Stimulated activated CD4-positive, alpha-beta T cell treated with anti-CD3 and anti-CD28 coated beads, Interleukin-4, amount 100 ng/mL, for 48 hours (primary cell): Measurements from ENCODE around the gene CLNK.

Source experiments
- DNase-seq, 2 donors: peaks; one replicate each; pipeline ENCODE4 v3.0.0-alpha.2; 2020; ENCODE audit warnings: low read depth in 2 of 2

The CLNK gene

DNA sequence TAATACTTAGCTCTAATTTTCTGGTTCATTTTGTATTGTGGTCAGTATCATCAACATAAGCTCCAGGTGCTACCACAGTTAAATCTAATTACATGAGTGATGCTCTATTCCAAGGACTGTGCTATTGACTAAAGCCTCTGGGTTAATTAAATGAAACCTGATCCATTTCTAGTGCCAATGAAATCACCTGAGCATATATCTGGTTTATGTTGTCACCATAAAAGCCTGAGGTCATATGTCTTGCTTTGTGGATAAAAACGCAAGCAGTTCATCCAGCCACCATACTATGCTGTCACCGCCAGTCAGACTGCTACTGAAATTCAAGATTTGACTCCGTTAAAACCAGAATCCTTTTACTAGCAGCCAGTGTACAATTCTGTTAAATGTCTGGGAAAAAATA lies 163.1 kb downstream of the CLNK start:
- no peak for DNase-seq

DNA sequence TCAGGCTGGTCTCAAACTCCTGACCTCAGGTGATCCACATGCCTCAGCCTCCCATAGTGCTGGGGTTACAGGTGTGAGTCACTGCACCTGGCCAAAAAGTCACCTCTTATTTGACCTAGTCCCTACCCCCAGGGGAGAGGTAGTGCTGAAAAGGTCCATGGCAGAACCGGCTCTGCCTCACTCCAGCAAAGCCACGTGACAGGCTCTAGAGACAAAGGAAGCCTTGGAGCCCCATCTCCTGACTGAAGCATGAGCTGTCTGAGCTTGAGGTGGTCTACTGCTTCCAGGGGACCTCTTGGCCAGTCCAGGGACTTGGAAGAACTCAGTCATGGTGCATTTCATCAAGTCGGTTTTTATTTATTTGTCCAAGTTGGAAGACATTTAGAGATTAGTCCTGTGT lies 174.8 kb downstream of the CLNK start:
- DNase-seq, result no peak

DNA sequence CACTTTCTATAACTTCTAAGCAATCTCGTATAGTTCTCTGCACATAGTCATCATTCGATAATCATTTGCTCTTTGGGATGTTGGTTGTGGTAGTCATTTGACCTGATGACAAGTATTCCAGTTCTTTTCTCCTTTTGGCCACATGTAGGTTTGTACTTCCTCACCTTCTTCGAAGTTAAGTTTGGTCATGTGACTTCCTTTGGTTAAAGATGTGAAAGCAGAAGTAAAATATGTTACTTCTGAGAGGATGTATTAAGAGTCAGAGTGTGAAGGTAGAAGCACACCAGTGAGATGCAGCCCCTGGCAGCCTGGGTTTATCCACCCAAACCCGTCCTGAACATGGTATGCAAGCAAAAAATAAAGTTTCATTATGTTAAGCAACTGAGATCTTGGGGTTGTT lies 178.5 kb downstream of the CLNK start:
- DNase-seq, result no peak

DNA sequence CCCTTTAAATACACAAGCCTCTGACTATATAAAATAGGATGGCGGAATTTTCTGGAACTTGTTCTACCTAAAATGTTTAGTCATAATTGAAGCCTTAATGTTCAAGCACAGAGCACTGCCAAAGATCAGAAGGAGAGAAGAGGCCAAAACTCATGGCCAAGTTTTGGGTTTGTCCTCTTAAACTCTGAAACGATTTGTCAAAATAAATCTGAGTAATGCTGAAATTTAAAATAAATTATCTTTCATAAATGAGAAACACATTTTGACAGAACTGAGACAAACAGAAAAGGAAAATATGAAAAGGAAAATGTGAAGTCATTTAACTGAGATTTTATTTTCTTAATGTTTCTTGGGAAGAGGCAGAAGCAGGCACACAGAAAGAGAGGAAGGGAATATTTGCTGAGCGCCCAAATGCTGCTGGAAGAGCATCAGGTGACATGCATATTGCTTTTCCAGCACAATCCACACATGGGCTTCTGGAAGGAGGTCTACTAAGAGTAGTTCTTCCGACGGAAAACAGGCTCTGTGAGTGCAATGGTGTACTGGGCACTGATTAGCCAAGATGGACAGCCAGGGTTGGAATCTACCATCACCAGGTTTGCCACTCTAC lies 179.9 kb downstream of the CLNK start:
- no peak for DNase-seq

DNA sequence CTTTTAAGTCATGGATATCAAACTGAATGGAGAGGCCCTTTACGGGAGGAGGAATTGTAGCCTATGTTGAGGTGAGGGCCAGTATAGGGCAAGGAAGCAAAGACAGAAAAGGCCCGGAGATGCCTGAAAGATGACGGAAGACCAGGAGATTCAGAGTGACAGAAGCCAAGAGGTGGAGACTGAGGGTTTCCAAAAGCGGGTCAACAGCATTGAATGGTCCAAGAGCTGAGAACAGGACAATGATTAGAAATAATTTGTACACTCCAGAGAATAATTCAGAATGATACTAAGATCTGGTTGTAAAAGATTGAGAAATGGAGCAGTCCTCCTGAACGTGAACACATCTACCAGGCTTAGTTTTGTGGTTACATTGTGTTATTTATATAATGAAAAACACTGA lies 181.9 kb downstream of the CLNK start:
- no peak for DNase-seq

DNA sequence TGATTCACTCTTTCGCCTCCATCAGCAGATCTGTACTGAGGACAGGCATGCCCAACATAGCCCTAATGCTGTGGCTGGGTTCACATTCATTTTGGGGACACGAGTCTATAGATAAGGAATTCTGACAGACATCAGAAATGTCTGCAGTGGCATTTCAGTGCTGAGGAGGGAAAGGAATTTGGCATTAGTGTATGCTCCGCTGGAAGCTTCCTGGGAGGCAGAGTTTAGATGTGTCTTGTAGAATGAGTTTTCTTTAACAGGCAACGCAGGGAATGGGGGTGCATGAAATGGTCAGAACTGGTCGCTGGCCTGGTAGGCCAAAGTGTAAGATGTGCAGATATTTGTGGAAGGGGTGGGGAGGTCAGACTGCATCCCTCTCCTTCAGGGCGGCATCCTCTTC lies 183.8 kb downstream of the CLNK start:
- no peak for DNase-seq

DNA sequence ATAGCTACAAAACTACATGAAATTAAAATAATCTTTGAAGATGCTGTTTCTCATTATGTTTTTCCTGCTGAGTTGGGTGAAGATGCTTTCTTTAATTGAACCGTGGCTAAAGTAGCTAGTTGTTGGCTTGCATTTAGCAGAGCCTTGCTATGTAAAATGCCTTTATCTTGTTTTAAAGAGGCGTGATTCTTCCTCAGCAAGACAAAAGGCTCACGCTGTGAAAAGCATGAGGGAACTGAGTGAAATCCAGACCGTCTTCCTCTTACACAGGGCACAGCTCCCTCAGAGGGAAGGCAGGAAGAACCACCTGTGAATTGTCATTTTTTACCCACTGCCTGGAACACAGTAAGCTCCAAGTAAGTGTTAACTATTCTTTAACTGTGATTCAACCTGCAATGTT lies 188.4 kb downstream of the CLNK start:
- DNase-seq, result no peak

DNA sequence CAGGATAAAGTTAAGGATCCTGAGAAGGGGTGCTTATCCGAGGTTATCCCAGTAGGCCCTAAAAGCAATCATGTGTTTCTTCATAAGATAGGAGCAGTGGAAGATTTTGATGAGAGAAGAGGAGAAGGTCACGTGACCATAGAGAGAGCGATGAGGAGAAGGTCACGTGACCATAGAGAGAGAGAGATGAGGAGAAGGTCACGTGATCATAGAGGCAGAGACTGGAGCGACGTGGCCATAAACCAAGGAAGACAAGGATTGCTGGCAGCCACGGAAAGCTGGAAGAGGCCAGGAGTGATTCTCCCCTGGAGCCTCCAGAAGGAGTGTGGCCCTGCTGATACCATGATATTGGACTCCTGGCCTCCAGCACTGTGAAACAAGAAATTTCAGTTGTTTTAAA lies 188.9 kb downstream of the CLNK start:
- no peak for DNase-seq

DNA sequence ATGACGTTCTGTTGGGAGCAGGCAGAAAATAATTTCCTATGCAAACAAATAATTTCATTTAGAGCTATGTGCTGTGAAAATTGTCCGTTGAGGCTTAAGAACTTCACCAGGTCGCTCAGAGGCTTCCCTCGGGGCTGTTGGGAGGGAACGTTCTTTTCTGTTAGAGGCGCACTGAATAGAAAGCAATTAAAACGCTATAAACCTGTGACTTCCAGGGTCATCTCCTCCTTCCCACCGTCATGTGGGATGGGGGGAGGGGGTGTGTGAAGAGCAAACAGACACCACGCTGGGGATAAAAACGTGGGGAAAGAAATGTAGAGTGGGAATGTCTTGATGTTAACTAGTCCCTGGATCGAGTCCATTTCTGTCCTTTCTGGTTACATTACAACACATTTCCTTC lies 192.1 kb downstream of the CLNK start:
- DNase-seq, result no peak

DNA sequence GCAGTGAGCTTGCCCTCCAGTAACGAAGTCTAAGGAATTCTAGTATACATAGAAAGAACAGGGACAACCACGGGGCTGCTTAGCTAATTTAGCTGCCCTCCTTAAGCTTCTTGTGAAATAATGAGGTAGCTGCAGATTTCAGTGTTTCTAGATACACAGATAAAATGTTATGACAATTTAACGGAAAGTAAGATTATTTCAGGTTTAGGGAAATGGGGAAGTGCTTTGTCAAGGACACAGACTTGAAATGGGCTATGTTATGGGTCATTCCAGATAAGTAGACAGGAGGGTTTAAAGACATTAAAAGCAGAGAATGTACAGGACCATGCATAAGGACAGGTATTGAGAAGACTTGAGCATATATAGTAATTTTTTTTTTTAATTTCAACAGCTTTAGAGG lies 193.2 kb downstream of the CLNK start:
- no peak for DNase-seq

DNA sequence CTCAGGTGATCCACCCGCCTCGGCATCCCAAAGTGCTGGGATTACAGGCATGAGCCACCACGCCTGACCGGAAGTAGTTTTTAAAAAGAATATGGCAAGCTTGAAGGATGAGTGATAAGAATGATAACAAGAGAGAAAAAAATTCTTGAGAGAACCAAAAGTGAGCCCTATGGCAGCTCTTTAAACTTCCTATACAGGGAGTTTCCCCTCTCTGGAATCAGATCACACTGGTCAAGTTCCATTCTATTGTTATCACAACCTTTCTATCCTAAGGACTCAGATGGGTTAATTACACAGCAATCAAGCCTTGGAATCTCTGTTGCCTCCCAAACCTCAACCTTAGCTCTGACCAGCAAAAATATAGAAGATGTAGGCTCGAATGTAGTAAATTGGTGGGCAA lies 193.6 kb downstream of the CLNK start:
- DNase-seq, result no peak

DNA sequence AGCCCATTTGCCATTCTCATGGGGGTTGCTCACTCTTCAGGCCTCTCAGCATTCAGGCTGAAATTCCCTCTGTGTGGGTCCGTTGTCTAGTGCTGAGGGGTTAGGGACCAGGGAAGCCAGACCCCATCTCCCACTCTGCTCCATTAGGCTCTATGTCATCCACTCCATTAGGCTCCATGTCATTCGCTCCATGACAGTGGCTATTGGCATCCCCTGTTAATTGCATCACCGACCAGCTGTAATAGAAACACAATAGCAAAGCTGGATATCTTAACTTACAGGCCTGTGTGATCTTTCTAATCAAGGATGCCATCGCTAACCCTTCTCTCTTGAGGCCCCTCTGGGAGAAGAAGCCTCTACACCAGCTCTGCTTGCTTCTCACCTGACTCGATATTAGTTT lies 201.7 kb downstream of the CLNK start:
- no peak for DNase-seq

DNA sequence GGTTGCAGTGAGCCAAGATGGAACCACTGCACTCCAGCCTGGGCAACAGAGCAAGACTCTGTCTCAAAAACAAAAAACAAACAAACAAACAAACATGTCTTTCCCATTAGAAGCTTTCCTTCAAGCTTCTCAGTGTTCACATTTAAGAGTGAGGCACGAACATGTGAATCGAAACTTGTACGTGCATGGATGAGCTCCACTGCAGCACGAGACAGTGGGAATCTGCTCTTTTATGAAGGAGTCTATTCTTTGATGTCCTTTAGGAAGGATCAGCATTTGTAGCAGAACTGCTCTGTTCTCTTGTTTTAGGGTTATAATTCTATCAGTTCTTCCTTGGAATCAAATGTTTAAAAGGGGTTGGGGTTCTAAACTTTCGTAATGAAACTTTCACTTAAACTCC lies 204.0 kb downstream of the CLNK start:
- DNase-seq, result no peak

DNA sequence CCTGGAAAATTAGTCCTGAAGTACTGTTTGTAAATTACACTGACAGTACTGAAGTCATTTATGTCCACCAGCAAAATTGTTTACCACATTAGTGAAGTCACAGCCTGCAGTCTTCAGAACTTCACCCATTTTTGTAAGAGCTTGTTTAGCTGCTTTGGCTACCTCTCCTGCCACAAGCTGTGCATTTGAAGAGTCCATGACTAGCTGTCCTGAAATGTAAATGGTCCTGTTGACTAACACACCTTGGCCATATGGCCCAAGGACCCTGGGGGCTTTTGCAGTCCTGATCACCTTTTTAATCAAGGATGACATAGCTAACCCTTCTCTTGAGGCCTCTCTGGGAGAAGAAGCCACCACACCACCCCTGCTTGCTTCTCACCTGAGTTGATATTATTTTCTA lies 205.9 kb downstream of the CLNK start:
- no peak for DNase-seq

DNA sequence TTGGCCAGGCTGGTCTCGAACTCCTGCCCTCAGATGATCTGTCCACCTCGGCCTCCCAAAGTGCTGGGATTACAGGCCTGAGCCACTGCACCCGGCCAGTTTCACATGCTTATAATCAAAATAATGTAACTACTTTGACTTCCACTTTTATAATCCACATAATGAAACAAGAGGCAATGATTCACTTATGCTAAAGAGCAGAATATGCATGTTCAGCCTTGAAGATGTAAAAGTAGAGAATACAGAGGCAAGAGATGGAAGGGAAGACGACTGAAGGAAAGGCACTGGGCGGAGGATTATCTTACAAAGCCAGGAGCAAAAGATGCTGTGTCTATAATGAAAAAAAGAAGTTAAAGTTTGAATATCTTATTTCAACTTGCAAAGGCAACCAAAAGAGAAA lies 214.1 kb downstream of the CLNK start:
- DNase-seq, result no peak

DNA sequence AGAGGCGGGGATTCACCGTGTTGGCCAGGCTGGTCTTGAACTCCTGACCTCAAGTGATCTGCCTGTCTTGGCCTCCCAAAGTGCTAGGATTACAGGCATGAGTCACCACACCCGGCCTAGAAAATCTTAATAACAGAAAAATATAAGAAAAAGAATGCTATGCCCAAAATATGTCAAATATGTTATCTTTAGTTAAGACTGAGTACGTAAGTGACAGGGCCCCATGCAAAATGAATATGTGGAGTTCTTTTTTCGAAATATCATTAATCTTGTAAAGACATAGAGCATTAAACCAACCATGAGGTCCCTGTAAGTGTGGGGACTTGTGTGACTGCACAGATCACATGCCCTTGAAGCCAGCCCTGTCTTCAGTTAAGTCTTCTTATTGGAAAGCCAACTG lies 218.4 kb downstream of the CLNK start:
- no peak for DNase-seq

DNA sequence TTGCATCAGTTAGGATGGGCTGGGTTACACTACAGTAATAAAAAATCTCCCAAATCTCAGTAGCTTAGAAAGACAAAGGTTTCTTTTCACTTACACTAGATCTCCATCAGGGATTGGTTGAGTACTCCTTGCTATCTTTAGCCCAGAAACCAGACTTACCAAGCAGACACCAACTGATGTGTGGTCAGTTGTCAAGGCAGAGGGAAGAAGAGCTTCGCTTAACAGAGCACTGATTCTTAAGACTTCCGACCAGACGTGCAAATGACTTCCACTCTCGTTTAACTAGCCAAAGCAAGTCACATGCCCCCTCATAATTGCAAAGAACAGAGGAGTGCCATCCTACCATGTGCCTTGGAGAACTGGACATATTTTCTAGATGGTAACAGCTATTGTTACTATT lies 221.7 kb downstream of the CLNK start:
- no peak for DNase-seq

DNA sequence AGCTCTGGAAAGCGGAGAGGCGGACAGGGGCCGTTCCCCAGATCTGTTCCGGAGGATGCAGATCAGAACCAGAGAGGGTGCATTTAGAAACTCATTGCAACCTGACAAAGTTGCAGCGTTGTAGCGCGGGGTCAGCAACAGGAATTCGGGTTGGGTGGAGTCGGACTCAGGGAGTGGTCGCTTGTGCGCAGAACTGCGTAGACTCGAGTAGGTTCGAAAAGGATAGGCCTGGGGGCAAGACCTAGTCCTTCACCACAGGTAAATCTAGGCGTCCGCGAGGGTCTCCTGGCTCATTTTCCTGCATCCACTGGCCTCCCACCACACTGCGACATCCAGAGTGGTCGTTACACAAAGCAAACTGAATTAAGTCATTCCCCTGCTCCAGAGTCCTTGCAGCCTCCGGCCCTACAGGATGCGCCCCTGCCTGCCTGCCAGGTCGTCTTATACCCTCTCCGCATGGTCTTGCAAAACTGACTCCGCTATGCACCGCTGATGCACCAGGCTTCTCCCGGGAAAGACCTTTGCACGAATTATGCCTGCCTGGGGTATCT lies 222.6 kb downstream of the CLNK start:
- no peak for DNase-seq

DNA sequence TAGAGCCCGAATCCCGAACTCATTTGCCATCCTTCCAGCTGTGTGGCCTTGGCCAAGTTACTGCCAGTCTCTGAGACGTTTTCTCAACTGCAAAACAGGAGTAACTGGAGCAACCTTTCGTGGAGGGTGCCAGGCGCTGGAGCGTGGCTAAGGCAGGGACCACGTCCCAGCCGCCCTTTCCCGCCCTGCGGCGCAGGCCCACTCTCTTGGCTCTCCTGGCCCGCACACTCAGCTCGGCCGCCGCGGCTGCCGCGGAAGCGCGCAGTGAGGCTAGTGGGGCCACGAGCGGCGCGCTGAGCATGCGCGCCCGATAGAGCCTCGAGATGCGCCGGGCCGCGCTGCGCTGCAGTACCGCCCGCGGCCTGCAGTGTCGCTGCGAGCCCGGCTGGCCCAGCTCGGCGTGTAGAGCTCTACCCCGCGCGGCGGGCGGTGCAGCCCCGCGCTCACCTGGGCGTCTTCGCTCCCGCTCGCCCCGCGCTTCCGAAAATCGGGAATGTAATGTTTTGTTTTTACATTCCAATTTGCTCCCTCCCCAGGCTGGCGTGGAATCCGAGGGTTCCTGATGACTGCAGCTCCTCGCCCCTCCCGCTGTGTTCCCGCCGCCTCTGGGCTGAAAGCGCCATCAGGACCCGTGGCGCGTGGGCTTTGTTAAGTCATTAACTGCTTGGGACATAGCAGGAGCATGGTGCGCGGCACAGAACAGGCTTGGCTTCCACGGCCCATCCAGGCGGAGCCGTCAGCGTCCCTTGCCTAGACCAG lies 223.3 kb downstream of the CLNK start:
- DNase-seq, result peak; percentile 59 to 62

DNA sequence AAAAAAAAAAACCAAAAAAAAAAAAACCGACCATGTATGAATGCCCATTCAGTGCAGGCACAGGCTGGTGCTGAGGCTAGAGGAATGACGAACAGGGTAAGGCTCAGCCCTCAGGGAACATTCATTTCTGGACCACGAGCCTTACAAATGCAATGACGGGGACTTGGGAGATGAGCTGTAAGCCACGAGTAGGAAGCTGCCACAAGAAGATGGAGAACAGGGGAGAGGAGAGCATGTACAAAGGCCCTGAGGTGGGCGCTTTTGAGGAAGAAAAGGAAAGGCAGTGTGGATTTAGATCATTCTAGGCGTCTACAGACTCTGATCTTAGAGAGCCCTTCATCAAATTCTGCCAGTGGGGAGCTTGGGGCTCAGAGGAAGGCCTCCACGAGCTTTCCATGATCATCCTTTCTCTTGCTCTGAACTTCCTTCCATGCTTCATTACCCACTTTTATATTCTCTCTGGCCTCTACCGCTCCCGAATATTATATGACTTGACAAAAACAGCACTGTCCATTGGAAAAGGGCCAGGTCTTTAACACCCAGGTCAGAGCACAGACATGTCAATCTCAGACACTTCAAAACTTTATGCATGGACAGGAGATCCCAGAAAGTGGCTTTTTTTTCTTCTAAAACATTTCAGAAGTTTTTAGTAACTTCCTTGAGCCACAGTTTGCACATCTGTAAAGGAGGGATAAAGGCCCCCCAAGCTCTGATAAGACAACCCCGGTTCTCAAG lies 224.1 kb downstream of the CLNK start:
- peak in 1 of 2 donors; percentile 38 for DNase-seq

DNA sequence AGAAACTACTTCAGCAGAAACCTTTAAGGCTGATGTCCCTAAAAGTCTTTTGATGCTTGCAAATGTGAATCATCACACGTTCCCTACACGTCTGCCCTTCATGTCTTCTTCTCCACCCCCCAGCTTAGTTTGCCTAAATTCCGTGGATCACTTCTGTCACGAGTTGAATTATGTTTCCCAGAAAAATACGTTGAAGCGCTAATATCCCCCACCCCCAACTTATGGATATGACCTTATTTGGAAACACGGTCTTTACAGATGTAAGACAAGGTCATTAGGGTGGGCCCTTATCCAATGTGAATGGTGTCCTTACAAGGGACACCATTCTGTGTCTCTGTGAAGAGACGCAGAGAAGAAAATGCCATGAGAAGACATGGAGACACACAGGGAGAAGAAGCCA lies 225.3 kb downstream of the CLNK start:
- no peak for DNase-seq

DNA sequence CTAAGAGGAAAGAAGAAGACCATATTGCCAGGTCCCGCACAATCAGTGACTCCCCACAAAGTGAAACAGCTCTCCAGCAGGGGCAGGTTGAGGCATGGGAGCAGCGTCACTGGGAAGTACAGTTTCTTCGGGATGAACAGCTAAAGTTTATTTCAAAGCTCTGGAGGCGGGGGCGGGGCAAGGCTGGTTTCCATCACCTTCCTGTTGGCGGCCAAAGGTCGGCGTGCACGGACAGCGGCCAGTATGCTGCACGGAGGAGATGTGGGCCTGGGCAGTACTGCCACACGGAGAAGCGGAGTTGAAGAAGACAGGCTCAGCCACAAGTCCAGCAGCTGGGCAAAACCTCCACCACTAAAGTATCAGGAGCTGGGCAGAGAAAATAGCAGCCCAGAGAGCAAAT lies 226.4 kb downstream of the CLNK start:
- DNase-seq, result no peak

DNA sequence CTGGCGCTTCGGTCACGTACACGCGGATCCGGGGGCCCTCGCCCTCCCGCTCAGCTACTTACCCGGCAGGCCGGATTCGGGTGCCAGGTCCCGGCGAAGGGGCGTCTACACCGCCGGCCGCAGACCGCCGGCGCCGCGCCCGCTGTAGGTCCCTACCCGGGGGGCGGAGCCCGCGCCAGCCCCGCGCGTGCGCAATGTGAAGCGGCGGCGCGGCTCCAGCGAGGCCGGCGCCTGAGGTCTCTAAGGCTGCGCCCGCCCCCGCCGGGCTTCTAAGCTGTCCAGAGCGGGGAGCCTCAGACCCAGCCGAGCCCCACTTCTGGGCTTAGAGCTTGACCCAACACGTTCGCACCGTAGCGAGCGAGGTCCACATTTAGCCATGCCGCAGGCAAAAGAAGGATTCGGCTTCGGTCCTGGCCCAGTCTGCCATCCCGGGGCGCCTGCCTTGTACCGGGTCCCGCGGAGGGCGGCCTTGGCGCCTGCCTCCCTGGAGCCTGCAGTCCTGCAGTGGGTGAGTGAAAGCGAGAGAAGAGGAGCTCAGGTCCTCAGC lies 227.2 kb downstream of the CLNK start, which contains the start of gene ZNF518B:
Gene ZNF518B (minus strand): TSS at position 172 of the 547 bp plus-strand sequence. CDS start 11,098 bp downstream, outside the sequence.
- DNase-seq, result peak; percentile 63 to 71
